Measurements from ENCODE around the gene FUT3.

The FUT3 gene

DNA sequence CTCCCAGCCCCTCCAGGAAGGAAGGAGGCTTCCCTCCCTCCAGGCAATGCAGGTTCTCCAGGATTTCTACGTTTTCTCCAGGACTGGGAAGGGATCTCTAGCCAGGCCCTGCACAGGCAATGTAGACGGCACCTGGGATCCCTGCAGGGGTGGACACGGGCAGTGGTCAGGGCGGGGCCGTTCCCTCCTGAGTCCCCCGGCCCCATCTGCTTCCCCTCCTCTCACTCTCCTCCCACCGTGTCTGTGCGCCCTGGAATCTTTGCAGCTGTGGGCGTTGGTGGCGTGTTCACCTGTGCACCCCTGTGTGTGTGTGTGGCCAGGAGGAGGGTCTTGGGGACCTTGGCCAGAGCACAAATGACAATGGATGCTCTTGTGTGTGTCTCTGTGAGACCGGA, 36.4 kb downstream of the FUT3 start:
- no peak for DNase-seq (ENCODE audit: low read depth)
- no peak overlapping the region for H3K4me3 ChIP-seq (ENCODE audit: low read depth, low read length)
- TF ChIP-seq, protein P1, sequence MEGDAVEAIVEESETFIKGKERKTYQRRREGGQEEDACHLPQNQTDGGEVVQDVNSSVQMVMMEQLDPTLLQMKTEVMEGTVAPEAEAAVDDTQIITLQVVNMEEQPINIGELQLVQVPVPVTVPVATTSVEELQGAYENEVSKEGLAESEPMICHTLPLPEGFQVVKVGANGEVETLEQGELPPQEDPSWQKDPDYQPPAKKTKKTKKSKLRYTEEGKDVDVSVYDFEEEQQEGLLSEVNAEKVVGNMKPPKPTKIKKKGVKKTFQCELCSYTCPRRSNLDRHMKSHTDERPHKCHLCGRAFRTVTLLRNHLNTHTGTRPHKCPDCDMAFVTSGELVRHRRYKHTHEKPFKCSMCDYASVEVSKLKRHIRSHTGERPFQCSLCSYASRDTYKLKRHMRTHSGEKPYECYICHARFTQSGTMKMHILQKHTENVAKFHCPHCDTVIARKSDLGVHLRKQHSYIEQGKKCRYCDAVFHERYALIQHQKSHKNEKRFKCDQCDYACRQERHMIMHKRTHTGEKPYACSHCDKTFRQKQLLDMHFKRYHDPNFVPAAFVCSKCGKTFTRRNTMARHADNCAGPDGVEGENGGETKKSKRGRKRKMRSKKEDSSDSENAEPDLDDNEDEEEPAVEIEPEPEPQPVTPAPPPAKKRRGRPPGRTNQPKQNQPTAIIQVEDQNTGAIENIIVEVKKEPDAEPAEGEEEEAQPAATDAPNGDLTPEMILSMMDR (IDR thresholded peaks at IDR 0.05; ENCODE audit: low read depth, low read length, missing control alignments) = no peak

DNA sequence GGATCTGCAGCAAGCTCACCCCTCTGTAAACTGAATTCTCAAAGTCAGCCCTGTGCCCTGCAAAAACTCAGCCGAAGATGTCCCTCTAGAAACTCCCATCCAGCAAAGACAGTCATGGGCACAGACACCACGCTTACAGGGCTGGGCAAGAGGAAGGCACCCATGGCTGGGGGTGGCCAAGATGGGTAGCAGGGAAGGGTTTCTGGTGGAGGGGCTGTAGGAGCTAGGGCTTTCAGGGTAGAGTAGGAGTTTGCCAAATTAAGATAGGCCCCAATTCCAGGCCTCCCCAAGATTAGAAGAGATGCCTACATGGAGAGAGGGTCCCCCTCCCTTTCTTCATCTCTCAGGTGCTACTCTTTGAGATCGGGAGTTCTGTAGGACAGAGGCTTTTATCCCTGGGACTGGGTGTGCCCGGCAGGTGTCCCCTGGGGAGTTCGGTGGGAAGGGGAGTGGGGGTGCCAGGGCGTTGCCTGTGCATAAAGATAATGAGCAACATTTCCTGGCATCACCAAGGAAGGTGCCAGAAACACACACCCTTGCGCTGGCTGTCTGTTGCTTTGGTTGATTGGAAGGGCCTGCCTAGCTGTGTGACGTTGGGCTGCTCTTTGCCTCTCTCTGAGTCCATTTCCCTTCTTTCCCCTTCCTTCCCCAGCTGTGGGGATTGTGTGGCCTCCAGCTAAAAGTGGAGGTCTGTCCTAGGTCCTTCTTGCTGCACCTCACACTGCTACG, 37.0 kb downstream of the FUT3 start:
- no peak for DNase-seq (ENCODE audit: low read depth)
- H3K4me3 ChIP-seq (ENCODE audit: low read depth, low read length) = no peak overlapping the region
- TF ChIP-seq, protein P1 (IDR thresholded peaks at IDR 0.05; ENCODE audit: low read depth, low read length, missing control alignments) = no peak

DNA sequence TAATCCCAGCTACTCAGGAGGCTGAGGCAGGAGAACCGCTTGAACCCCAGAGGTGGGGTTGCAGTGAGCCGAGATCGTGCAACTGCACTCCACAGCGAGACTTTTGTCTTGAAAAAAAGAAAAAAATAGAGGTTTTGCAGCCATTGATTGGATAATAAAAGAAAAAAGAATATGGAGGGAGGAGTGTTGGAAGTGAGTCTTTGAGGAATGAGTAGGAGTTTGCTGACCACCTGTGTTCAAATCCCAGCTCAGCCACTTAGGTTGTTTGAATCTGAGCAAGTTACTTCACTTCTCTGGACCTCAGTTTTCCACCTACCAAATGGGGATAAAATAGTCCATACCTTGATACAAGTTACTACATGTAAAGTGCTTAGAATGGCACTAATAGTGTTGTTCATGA, 40.1 kb downstream of the FUT3 start:
- no peak overlapping the region for H3K4me3 ChIP-seq (ENCODE audit: low read depth, low read length)
- DNase-seq (ENCODE audit: low read depth) = no peak
- TF ChIP-seq, protein P1 (IDR thresholded peaks at IDR 0.05; ENCODE audit: low read depth, low read length, missing control alignments) = no peak

DNA sequence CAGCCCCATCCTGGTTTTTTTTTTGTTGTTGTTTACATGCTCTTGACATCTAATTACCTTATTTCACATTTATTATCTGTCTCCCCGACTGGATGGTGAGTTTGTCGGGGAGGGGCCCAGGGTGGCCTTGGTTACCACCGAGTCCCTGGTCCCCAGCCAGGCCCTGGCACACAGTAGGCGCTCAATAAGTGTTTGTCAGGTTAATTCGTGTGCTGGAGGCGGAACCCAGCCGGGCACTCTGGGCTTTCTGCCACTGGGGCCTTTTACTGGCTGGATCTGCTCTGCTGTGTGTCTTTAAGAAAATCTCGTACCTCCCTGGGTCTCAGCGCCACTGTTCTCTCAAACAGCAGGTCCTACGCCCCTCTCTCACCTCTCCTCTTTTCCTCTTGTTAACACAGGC, 41.8 kb downstream of the FUT3 start:
- DNase-seq (ENCODE audit: low read depth) = no peak
- TF ChIP-seq, protein P1 (IDR thresholded peaks at IDR 0.05; ENCODE audit: low read depth, low read length, missing control alignments) = no peak
- H3K4me3 ChIP-seq (ENCODE audit: low read depth, low read length) = no peak overlapping the region

DNA sequence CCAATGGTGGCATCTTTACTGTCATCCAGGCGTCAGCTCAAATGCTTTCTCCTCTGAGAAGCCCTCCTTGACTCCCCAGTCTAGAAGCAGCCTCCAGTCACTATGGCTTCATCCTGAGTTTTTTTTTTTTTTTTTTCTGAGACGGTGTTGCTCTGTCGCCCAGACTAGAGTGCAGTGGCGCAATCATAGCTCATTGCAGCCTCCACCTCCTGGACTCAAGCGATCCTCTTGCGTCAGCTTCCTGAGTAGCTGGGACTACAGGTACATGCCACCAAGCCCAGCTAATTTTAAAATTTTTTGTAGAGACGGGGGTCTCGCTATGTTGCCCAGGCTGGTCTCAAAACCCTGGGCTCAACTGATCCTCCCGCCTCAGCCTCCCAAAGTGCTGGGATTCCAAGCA, 42.2 kb downstream of the FUT3 start:
- no peak for DNase-seq (ENCODE audit: low read depth)
- no peak overlapping the region for H3K4me3 ChIP-seq (ENCODE audit: low read depth, low read length)
- TF ChIP-seq, protein P1 (IDR thresholded peaks at IDR 0.05; ENCODE audit: low read depth, low read length, missing control alignments) = no peak

DNA sequence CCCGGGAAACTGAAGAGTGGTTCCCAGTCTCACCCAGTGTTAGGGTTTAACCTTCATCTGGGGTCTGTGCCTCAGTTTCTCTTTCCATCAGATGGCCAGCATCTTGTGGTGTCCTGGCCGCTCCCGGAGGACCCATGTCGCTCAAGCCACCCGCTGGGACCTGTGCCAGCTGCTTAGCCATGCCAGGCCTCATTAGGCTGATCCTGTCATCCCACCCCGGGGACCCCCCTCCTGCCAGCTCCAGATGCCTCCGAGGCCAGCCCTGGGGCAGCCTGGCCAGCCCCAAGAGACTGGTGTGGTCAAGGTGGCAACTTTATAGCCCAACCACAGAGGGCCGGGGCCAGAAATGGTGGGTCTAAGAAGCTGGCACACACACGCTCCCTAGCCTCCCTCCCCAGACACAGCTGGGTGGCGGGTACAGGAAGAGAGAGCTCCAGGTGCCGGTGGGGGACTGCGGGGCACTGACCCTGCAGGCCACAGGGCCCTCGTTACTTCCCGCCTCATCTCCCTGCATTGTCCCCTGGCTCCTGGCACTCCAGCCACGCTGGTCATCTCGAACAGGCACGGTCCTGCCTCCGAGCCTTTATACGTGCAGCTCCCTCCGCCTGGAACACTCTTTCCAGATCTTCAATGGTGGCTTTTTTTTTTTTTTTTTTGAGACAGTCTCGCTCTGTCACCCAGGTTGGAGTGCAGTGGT, 43.0 kb downstream of the FUT3 start:
- H3K4me3 ChIP-seq (ENCODE audit: low read depth, low read length) = no peak overlapping the region
- DNase-seq (ENCODE audit: low read depth) = no peak
- TF ChIP-seq, protein P1 (IDR thresholded peaks at IDR 0.05; ENCODE audit: low read depth, low read length, missing control alignments) = no peak

Data from GM12864 (cell line).